ENCODE measurements around the gene PTH1R.

Gene PTH1R

GRCh38 chr3:46921041-46921440 lies 43.5 kb downstream of the PTH1R start:
- Histone ChIP-seq H2AFZ (ENCODE audit: low read depth, low read length) (no peak overlapping the region), H3K9me3 (ENCODE audit: insufficient read depth, low read length, severe bottlenecking) (no peaks in the 10 kb centered on the region), H3K4me1 (ENCODE audit: insufficient read depth, low read length) (no peaks in the 10 kb centered on the region), H3K27ac (ENCODE audit: low read length) (no peak overlapping the region), H4K20me1 (ENCODE audit: insufficient read depth, low read length) (peaks cover 39% of the 10 kb centered on the region), H3K9ac (ENCODE audit: low read depth, low read length) (no peak overlapping the region), H3K4me2 (ENCODE audit: insufficient read depth, low read length) (no peak overlapping the region), H3K27me3 (ENCODE audit: insufficient read depth, low read length, poor library complexity) (no peaks in the 10 kb centered on the region), H3K36me3 (ENCODE audit: insufficient read depth, low read length) (peaks cover 88% of the 10 kb centered on the region), H3K4me3 (ENCODE audit: low read depth in 1 of 2, low read length in 2 of 2) (no peak overlapping the region), H3K79me2 (ENCODE audit: insufficient read depth, low read length) (peaks cover 14% of the 10 kb centered on the region)
- DNase-seq (no peak), ATAC-seq (ENCODE audit: insufficient read depth, low read depth) (no peak)
- TF ChIP-seq CTCF (IDR thresholded peaks at IDR 0.05; ENCODE audit: borderline replicate concordance, extremely low read depth, low read length, poor library complexity, severe bottlenecking) (no peak), EZH2 (IDR thresholded peaks at IDR 0.05; ENCODE audit: borderline replicate concordance, low read depth, low read length, severe bottlenecking) (no peak)

- no peak for DNase-seq
- H3K4me3 ChIP-seq (ENCODE audit: low read depth in 1 of 2, low read length in 2 of 2): no peak overlapping the region
- H4K20me1 ChIP-seq (ENCODE audit: insufficient read depth, low read length): peaks cover 47% of the 10 kb centered on the region
- peaks cover 5% of the 10 kb centered on the region; the same call in 1 of the 2 replicates for H3K4me1 ChIP-seq (ENCODE audit: insufficient read depth, low read length)
- no peak overlapping the region for H3K27ac ChIP-seq (ENCODE audit: low read length)
- no peak overlapping the region for H2AFZ ChIP-seq (ENCODE audit: low read depth, low read length)
- H3K4me2 ChIP-seq (ENCODE audit: insufficient read depth, low read length): no peak overlapping the region
- H3K79me2 ChIP-seq (ENCODE audit: insufficient read depth, low read length): peaks cover 22% of the 10 kb centered on the region
- H3K36me3 ChIP-seq (ENCODE audit: insufficient read depth, low read length): peaks cover 95% of the 10 kb centered on the region
- no peak for ATAC-seq (ENCODE audit: insufficient read depth, low read depth)
- H3K9ac ChIP-seq (ENCODE audit: low read depth, low read length): no peak overlapping the region
- TF ChIP-seq CTCF (IDR thresholded peaks at IDR 0.05; ENCODE audit: borderline replicate concordance, extremely low read depth, low read length, poor library complexity, severe bottlenecking) (no peak), EZH2 (IDR thresholded peaks at IDR 0.05; ENCODE audit: borderline replicate concordance, low read depth, low read length, severe bottlenecking) (no peak)
- no peaks in the 10 kb centered on the region for H3K9me3 ChIP-seq (ENCODE audit: insufficient read depth, low read length, severe bottlenecking)
- H3K27me3 ChIP-seq (ENCODE audit: insufficient read depth, low read length, poor library complexity): no peaks in the 10 kb centered on the region
Measured at GRCh38 chr3:46921871-46922271, 44.4 kb downstream of the PTH1R start.

GRCh38 chr3:46922426-46922825 lies 44.9 kb downstream of the PTH1R start:
- peaks cover 7% of the 10 kb centered on the region; the same call in 1 of the 2 replicates for H3K4me1 ChIP-seq (ENCODE audit: insufficient read depth, low read length)
- H3K4me3 ChIP-seq (ENCODE audit: low read depth in 1 of 2, low read length in 2 of 2): no peak overlapping the region
- no peaks in the 10 kb centered on the region for H3K27me3 ChIP-seq (ENCODE audit: insufficient read depth, low read length, poor library complexity)
- DNase-seq: no peak
- no peak overlapping the region for H3K4me2 ChIP-seq (ENCODE audit: insufficient read depth, low read length)
- H3K79me2 ChIP-seq (ENCODE audit: insufficient read depth, low read length): peaks cover 27% of the 10 kb centered on the region
- H4K20me1 ChIP-seq (ENCODE audit: insufficient read depth, low read length): peaks cover 53% of the 10 kb centered on the region
- ATAC-seq (ENCODE audit: insufficient read depth, low read depth): no peak
- TF ChIP-seq CTCF (IDR thresholded peaks at IDR 0.05; ENCODE audit: borderline replicate concordance, extremely low read depth, low read length, poor library complexity, severe bottlenecking) (no peak), EZH2 (IDR thresholded peaks at IDR 0.05; ENCODE audit: borderline replicate concordance, low read depth, low read length, severe bottlenecking) (no peak)
- no peak overlapping the region for H3K9ac ChIP-seq (ENCODE audit: low read depth, low read length)
- peaks cover 95% of the 10 kb centered on the region for H3K36me3 ChIP-seq (ENCODE audit: insufficient read depth, low read length)
- no peaks in the 10 kb centered on the region for H3K9me3 ChIP-seq (ENCODE audit: insufficient read depth, low read length, severe bottlenecking)
- H3K27ac ChIP-seq (ENCODE audit: low read length): no peak overlapping the region
- H2AFZ ChIP-seq (ENCODE audit: low read depth, low read length): no peak overlapping the region
